HG03095 (cell line): ENCODE data around the gene JDP2.

Source experiments
- ATAC-seq: cut with Tn5 transposase; IDR thresholded peaks from one replicate; pipeline ENCODE4 v1.9.1; 2021; ENCODE audit warnings: moderate library complexity; ENCODE audit not compliant: unreplicated experiment

JDP2 gene

DNA sequence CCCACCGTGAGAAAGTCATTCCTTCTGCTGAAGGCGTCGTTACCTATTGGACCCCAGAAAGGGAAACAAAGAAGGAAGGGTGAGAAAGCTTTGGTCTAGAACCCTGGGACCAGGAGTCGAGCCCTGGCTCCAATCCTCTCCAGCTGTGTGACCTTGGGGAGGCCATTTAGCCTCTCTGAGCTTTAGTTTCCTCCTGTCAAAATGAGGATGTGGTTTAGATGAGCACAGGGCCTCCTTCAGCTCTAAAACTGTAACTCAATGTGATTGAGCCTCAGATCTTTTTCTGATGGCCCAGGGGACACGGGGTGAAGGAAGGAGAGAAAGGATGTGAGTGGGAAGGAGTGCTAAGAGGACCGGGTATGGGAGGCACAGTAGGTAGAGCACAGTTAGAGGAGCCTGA, 7.7 kb downstream of the JDP2 start:
- ATAC-seq: no peak

DNA sequence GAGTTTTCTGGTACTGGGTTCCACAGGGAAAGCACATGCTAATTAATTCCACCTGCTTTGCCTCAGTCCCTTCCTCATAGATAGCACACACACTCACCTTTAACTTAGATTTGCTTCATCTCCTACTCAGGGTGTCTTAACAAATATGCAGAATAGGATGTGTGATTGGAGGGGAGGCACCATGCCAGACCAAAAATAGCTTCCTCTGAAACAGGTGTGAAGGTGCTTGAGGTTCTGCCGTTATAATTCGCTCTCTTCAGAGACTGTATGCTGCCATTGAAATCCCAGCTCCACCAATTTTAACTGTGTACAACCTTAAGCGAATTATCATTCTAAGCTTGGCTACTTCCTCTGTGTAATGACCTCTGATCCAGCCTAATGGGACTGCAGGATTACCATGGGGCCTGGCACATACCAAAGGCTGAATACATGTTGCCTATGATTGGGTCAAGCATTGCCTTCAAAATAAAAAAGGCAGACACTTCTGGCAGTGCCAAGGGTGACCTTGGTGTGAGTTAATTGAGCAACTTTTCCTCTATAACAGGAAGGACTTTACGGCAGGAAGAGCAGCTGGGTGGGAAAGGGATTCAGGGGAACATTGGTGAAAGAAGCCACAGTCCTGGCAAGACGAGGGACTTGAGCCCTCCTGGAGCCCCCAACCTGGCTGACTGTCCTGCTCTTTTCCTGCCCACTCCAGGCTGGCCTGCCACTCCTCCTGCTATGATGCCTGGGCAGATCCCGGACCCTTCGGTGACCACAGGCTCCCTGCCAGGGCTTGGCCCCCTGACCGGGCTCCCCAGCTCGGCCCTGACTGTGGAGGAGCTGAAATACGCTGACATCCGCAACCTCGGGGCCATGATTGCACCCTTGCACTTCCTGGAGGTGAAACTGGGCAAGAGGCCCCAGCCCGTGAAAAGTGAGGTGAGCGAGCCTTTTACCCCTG, 9.7 kb downstream of the JDP2 start:
- no peak for ATAC-seq

DNA sequence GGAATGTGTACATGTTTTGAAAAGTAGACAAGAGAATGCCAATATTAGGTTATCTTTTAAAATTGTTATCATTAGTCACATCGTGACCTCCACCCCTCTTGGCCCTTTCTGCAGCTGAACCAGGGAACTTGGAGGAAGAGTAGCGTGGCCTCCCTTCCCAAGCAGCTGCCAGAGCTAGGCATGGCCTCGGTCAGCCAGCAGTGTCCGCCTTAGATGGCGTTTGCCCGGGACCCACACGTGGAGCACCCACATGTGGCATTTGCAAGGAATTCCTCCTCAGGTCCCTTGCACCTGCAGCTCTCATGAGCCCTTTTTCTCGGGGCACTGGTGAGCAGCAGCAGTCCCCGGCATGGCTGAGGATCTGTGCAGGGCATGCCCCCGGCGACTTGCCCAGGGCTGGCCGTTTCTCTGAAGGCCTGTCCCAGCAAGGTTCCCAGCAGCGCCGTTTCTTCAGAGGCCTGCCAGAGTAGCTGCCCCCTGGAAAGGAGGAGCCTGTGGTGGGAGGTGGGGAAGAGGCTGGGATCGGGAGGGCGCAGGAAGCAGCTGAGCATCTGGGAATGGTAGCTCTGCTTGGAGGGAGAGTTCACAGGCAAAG, 10.8 kb downstream of the JDP2 start:
- ATAC-seq: no peak

DNA sequence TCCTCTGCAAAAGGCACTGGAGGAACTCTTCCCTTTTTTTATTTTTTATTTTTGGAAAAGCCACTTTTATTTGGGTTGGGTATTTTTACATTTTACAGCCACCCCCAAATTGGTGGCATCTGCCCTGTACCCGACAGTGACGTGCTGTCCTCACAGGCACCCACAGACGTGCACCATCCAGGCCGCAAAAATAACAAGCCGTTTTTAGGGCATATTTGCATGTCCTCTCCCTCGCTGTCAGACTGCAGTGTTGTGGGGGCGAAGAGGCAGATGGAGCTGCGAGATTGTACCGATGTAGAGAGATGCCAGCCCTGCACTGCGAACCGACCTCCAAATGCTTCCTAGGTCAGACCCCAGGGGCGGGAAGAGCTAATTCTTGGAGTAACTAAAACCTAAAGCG, 12.2 kb downstream of the JDP2 start:
- ATAC-seq: no peak

DNA sequence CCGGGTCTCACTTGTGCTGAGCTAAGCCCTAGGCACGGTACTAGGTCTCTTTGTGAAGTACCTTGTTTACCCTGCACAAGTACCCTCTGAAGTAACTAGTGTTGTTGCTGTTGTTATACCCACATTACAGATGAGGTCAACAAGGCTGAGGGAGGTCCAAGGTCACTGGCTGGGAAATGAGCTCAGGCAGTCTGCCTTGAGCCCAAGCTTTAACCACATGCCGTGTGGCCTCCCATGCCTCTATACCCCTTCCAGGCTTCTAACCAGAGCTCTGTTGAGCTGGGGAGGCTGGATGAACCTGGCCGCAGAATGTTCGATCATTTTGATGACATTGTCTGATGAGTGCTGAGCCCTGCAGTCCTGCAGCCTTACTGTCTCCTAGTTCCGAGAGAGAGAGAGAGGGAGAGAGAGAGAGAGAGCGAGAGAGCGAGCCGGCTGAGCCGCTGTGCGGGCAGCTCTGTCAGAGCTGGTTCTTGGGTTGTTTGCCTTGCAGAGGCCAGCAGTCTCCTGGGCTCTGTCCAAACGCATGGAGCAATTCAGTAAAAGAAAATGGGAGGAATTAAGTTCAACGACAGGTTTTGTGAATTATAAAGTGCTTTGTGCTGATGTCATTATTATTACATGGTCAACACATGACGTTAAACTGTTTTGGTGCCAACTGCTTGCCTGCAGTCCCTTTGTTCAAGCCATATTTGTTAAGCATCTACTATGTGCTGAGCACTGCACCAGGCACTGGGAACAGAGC, 13.1 kb downstream of the JDP2 start:
- no peak for ATAC-seq

DNA sequence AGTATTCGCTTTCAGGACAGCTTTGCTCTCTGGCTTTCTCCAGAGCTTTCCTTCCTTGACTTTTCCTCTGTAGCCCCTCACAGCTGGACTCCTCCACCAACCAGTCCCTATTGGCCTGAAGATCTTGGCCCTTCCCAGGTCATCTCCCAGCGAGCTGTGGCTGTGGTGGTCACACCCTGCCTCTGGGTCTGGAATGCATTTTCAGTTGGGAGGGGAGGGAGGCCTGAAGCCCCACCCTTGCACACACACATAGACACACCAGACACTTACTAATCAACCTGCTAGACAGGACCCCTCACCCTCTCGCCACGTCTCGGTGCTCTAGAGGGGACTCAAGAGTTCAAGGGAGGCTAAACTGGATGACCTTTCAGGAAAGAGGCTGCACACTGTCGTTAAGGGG, 13.9 kb downstream of the JDP2 start:
- ATAC-seq: no peak

DNA sequence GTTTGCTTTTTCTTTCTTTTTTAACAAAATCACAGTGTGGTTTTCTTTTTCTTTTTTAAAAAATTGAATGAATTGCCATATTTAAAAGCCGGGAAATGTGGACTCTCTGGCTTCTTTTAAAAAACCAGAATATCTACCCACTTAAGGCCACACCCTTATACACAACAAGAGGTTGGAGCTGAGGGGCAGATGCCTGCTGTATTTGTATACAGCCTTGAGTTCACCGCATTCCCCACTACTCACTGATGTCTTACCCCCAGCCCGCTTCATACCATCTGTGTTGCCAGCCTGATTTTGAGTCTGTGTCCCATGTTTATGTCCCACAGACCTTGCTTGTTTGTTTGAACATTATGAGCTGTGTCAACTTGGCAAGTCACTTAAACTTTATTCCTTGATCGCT, 14.3 kb downstream of the JDP2 start:
- no peak for ATAC-seq

DNA sequence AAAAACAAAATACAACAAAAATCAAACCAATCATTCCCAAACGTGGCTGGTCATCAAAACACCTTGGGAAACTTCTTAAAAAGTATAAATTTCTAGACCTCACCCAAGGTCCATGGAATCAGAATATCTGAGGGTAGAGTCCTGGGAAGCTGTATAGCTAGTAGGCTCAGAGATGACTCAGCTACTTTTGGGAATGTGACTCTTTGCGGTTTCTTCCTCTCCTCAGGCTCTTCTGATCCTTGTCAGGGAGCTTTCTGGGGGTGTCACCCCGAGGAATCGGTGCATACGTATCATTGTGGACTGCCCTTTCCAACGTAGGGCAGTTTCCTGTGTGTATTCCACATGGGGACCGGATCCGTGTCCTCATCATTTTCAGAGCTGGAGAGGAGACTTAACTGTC, 14.8 kb downstream of the JDP2 start:
- no peak for ATAC-seq

DNA sequence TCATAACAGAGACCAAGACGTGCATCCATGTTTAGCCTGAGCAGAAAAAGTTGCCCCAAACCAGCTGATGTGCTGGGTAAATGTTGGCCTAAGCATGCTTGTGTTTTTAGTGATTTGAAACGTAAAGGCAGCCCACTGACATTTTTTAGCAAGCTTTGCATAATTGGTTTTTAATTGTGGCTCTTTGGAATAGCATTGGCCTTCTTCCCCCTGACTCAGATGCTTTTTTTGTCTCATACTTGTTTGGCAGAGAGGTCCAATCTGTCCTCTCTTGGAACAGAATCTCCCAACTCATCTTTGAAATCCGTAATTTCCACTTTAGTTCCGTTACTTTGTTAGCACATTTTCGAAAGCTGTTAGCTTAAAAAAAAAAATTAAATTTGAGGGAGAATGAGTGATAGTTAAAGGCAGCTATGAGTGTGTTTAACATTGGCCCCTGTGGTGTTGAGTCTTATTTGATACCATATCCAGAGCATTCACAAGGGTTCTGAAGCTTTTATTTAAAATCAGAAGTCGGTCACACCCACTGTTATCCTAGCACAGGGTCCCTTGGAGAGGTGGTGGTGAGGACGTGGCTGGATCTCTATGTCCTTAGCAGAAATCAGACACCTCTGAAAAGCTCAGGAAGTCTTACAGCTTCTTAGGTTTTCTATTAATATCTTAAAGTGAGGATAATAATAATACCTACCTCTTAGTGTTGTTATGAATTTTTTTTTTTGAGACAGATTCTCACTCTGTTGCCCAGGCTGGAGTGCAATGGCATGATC, 15.6 kb downstream of the JDP2 start:
- ATAC-seq: no peak

DNA sequence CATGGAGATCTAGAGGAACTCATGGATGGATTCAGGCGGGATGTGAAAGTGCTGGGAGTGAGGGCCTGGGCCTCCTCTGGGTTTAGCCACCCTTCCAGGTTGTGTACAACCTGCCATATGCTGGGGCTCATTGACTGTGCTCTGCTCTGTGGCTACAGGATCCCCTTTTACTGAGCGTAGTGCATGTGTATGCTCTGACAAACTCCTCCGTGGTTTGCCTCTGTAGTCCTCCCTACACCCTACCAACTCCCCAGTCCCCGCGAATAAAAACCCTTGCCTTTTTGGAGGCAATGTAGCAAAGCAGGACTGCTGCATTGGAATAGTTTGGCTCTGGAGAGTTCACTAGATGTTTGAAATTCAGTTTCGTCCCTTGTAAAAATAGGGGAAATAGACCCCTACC, 17.4 kb downstream of the JDP2 start:
- no peak for ATAC-seq

DNA sequence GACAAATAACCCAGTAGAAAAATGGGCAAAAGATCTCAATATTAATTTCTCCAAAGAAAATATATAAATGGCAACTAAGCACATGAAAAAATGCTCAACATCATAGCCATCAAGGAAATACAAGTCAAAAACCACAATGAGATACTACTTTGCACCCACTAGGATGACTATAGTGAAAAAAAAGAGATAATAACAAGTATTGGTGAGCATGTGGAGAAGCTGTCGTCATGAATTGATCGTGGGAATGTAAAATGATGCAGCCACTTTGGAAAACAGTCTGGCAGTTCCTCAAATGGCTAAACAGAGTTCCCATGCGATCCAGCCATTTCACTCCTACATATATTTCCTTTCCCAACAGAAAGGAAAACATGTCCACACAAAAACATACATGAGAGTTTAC, 18.1 kb downstream of the JDP2 start:
- ATAC-seq: no peak

DNA sequence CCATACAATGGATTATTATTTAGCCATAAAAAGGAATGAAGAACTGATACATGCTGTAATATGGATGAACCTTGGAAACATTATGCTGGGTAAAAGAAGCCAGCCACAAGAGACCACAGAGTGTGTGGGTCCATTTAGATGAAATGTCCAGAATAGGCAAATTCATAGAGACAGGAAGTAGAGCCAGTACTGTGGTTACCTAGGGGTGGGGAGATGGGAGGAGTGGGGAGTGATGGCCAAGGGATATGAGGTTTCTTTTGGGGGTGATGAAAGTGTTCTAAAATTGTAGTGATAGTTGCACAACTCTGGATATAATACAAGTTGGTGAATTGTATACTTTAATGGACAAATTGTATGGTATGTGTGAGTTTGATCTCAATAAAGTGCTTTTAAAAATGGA, 18.6 kb downstream of the JDP2 start:
- no peak for ATAC-seq

DNA sequence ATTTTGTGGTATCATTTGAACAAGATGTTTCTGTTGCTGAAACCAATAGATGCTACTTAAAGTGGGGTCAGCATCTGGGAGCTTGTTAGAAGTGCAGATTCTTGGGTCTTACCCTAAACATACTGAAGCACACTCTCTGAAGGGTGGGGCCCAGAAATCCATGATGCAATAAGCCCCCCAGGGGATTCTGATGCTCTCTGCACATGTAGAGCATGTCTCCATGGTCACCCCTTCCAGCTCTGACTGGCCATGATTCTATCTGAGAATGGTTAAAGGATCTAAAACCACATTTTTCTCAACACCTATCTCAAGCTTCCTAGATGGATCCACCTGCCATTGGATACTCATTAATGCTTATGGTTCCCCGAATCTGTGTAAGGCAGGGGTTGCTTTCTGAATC, 20.4 kb downstream of the JDP2 start:
- no peak for ATAC-seq

DNA sequence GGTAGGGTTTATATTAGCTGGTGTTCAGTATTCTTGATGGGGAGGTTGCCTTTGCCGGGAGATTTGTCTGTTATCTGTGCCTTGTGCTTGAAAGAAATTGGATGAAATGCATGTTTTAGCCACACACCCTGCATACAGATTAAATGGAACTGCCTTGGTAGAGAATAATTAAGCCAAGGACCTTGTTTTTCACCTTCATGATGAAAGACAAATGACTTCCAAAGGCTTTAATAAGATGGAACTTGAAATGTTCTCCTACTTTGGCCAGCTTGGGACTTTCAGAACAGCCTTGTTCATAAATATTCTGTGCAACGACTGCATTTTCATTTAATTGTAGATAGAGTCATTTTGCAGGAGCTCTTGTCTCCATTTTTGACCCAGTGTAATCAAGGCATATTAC, 21.2 kb downstream of the JDP2 start:
- no peak for ATAC-seq

DNA sequence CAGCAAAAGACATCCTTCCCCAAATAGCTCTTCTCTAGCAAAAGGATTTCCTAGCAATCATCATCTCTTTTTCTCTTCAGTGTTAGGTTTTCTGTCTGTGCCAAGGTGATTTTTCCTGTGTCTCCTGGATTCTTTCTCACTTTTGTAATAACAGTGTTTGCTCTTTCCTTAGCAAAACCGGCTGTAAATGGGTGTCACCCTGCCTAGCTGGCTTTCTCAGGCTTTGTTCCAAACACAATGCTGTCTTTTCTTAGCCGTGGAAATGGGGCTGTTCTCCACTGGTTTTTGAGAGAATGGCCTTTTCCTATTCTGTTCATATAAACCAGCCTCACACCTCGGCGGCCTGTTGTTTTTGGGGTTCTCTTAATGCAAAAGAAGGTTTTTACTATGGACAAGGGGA, 21.9 kb downstream of the JDP2 start:
- ATAC-seq: no peak

DNA sequence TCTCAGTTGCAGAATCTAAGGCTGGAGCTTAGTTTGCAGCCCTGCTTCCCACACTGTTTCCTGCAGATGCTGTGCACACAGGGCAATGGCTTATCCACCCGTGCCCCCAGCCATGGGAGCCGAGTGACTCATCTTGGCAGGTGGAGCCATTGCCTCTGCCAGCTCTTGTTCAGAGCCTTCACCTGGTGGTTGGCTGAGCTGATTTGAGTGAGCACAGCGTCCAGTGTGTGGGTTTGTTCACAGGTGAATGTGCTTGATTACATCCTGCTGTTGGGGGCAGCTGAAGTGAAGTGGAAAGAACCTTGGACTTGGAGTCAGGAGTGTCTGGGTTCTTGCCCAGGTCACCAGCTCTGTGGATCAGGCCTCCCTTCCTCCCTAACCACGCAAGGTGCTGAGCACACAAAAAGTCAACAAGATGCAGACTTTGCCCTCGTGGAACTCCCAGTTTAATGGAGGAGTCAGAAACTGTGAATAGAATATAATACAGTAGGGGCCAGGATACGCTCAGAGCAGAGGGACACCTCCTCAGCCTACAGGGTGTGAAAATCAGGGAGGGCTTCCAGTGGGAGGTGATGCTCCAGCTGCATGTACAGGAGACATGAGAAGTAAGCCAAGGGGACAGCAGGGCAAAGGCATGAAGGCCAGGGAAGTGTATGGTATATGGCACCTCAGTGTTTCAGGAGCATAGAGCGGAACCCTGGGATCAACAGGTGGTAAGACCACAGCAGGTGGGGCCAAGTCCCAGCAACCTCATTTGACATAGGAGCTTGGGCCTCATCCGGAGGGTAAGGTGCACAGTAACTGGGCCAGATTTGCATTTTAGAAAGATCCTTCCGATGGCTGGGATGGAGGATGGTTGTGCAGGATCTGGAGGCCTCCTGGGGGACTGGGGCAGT, 22.8 kb downstream of the JDP2 start:
- no peak for ATAC-seq

DNA sequence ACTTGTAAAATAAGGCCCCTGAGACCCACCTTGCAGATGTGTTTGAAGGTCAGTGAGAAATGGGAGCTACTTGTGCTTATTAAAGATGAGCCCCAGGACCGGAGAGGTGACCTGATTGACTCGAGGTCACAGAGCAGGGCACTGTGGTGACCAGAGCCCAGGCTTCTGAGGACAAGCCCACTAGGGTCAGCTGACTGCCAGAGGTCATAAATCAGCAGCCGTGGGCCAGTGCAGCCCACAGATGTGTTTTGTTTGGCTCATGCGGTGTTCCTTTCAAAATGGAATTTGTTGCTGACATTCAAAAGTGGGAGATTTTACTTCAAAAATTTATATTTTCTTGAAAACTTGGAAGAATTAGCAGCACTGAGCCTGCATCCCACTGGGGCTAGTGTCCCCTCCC, 24.5 kb downstream of the JDP2 start:
- no peak for ATAC-seq

DNA sequence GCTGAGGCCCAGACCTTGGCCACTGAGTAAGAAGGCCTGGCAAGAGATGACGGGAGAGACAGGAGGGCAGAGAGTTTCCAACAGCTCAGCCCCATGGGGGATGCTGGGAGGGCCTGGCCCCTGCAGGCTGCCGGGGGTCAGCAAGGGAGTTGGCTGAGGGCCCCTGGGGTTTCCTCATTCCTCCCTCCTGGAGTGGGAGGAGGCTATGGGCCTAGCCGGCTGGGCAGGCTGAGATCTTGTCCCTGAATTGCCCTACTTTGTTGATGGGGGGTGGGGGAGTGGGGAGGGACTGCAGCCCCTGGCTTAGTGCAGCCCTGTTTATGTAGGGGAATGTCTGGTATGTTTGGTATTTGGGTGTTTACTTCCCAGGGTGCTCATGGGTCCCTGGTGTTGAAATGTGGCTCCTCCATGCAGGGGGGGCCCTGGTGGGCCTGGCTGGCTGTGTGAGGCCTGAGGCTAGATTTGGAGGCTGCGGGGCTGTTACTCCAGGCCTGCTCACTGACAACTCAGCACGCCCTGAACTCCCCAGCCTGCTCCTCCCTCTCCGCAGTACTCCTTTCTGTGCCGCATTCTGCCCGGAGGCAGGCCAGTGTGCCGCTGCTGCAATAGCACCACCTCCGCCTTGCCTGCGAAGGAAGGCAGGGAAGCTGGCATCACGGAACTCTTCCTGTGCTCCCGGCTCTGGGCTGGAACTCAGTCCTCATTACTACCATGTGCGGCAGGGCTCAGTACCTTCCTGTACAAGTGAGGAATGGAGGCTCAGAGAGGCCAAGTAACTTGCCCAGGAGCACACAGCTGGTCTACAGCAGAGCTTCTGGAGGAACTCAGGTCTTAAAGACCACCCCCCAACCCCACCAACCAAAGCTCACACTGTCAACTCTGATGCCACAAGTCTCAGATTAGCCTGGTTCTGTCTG, 25.3 kb downstream of the JDP2 start:
- no peak for ATAC-seq

DNA sequence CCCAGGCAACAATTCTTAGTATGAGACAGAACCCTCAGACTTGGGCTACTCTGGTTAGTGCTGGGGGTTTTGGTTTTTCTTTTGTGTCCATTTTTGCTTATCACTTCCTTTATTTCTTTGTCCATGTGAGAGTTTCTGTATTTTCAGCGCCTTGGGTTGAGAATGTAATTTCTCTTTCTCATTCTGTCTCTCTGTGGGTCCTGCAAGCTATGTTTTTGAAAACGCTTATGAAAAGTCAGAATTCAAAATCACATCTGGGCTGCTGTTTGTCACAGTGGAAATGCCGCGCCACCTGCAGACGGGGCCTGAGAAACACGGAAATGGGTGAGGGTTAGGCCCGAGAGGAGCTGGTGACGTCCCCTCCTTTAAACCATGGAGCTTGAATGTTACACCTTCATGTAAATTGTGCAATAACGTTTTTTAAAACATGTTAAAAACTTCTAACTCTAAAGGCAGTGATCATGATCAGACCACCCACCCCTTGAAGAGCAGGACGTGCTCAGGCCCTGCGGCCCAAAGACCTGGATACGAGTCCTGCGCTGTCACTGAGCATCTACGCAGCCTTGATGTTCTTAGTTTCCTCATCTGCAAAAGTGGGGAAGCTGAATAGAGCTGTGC, 26.1 kb downstream of the JDP2 start:
- peak; percentile 65 for ATAC-seq
